Breast epithelium (tissue), 4 donors: ENCODE data around the gene LINGO4. TPM values are rescaled to one million over a fixed set of nuclear protein-coding genes. Genes with fewer than 3 reads are reported as not detected.

Source experiments
- DNase-seq, 2 donors: peaks; one replicate each; pipeline ENCODE4 v3.0.0-alpha.2; 2019; ENCODE audit warnings: low spot score in 2 of 2
- H3K27ac ChIP-seq, 2 donors: fragments of 200-600 bp; sonication (generic) in 1 of 2; one replicate each; pipeline ENCODE4 v1.5.1; 2016 to 2019; ENCODE audit warnings: mild to moderate bottlenecking in 1 of 2
- H3K27me3 ChIP-seq, 2 donors: fragments of 200-600 bp; sonication (generic) in 1 of 2; one replicate each; pipeline versions ENCODE4 v1.5.1 to v1.6.0; 2017 to 2019; ENCODE audit warnings: control low read depth in 1 of 2, mild to moderate bottlenecking in 1 of 2
- H3K36me3 ChIP-seq: fragments of 200-600 bp; one replicate; pipeline ENCODE4 v1.5.1; 2019
- H3K4me1 ChIP-seq, 2 donors: fragments of 200-600 bp; sonication (generic); one replicate each; pipeline ENCODE4 v1.5.1; 2016 to 2019; ENCODE audit warnings: control low read depth in 1 of 2
- H3K4me3 ChIP-seq, 3 donors: fragments of 200-600 bp; sonication (generic); 1 replicate in 2 of 3; 2 replicates in 1 of 3; pipeline ENCODE4 v1.5.1; 2016 to 2019; ENCODE audit warnings: mild to moderate bottlenecking in 3 of 3, moderate library complexity in 2 of 3
- H3K9me3 ChIP-seq, 2 donors: fragments of 200-600 bp; sonication (generic) in 1 of 2; one replicate each; pipeline ENCODE4 v1.5.1; 2016 to 2019; ENCODE audit warnings: control low read depth in 1 of 2
- POLR2A ChIP-seq: fragments of 450-650 bp; IDR thresholded peaks from one replicate; pipeline ENCODE4 v1.6.1; 2016; ENCODE audit warnings: antibody characterized with exemption, mild to moderate bottlenecking, moderate library complexity
- POLR2AphosphoS5 ChIP-seq, 3 donors: sonication (generic); formaldehyde crosslinking; IDR thresholded peaks; one replicate each; pipeline ENCODE4 v1.6.1; 2017; ENCODE audit warnings: antibody characterized with exemption in 3 of 3
- intact Hi-C: fragments of 100-400 bp; cut with DNase I; formaldehyde crosslinking; loops from one replicate; pipeline ENCODE4 v1.15.1; 2023; ENCODE audit warnings: low total_unique reads
- total RNA-seq, 3 donors: library from RNA; depleted of rRNA; stranded (reverse); fragments of >200 nt; gene quantifications; one replicate each; pipeline ENCODE4 v1.1.0, GENCODE V29; 2016
- TF ChIP-seq, protein P1 (sequence below), 3 donors: fragments of 450-650 bp; IDR thresholded peaks; one replicate each; pipeline ENCODE4 v1.5.1; 2016 to 2017; ENCODE audit warnings: antibody characterized with exemption in 3 of 3, mild to moderate bottlenecking in 3 of 3, moderate library complexity in 3 of 3

The LINGO4 gene
- total RNA-seq, 3 donors from 2014 or later = 0.16 to 0.88 (median 0.33) TPM

DNA sequence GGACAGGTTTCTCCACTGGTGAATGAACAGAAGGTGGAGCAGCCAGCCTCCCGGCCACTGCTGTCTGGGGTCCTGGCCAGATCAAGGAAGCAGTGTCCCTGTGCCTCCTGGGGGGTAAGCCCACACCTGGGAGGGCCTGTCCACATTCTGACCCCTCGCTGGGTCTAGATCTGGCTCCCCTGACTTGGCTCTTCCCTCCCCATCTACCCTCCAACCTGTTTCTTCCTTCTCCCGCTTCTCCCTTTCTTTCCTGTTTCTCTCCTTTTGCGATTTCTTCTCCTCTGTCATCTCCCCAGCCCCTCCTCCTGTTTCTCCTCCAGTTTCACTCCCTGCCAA is 26.0 kb upstream of the LINGO4 start:
- Histone ChIP-seq H3K36me3 (no peaks in the 10 kb centered on the region), H3K27me3 (no peaks in the 10 kb centered on the region), H3K9me3 (no peaks in the 10 kb centered on the region), H3K4me3 (peak overlapping the region in 2 of 3 donors; percentile 57 to 64), H3K27ac (peak overlapping the region; percentile 91 to 95), H3K4me1 (peaks cover 3 to 23% of the 10 kb centered on the region in 2 donors)
- no peak for DNase-seq
- intact Hi-C loops = no loop called here
- TF ChIP-seq POLR2AphosphoS5 (IDR thresholded peaks at IDR 0.05) = no peak
- TF ChIP-seq, protein P1, sequence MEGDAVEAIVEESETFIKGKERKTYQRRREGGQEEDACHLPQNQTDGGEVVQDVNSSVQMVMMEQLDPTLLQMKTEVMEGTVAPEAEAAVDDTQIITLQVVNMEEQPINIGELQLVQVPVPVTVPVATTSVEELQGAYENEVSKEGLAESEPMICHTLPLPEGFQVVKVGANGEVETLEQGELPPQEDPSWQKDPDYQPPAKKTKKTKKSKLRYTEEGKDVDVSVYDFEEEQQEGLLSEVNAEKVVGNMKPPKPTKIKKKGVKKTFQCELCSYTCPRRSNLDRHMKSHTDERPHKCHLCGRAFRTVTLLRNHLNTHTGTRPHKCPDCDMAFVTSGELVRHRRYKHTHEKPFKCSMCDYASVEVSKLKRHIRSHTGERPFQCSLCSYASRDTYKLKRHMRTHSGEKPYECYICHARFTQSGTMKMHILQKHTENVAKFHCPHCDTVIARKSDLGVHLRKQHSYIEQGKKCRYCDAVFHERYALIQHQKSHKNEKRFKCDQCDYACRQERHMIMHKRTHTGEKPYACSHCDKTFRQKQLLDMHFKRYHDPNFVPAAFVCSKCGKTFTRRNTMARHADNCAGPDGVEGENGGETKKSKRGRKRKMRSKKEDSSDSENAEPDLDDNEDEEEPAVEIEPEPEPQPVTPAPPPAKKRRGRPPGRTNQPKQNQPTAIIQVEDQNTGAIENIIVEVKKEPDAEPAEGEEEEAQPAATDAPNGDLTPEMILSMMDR (IDR thresholded peaks at IDR 0.05) = no peak
- TF ChIP-seq POLR2A = no peak

DNA sequence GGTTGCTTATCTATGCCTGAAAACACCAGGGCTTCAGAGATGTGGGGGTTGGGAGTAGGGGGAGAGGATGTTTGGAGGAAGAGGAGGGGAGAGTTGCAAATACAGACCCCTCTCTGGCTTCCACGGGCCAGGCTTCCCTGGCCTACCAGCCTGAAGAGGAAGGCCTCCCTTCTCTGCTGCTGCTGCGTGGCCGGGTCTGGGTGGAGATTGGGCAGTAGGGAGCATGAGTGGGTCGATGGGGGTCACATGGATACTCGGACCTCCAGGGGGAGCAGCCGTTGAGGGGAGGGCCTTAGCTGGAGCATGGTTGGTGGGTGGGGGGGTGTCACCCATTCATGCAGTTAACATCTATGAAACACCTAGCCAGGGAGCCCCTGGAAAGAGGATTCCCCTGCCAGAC is 24.8 kb upstream of the LINGO4 start:
- intact Hi-C loops = no loop called here
- peak overlapping the region; percentile 91 to 95 for H3K27ac ChIP-seq
- no peaks in the 10 kb centered on the region for H3K36me3 ChIP-seq
- no peaks in the 10 kb centered on the region for H3K27me3 ChIP-seq
- TF ChIP-seq, protein P1 (IDR thresholded peaks at IDR 0.05) = no peak
- TF ChIP-seq POLR2AphosphoS5 (IDR thresholded peaks at IDR 0.05) (no peak), POLR2A (no peak)
- H3K4me1 ChIP-seq = peaks cover 3 to 25% of the 10 kb centered on the region in 2 donors
- H3K9me3 ChIP-seq = no peaks in the 10 kb centered on the region
- peak overlapping the region in 2 of 3 donors; percentile 57 to 64 for H3K4me3 ChIP-seq
- DNase-seq = no peak

DNA sequence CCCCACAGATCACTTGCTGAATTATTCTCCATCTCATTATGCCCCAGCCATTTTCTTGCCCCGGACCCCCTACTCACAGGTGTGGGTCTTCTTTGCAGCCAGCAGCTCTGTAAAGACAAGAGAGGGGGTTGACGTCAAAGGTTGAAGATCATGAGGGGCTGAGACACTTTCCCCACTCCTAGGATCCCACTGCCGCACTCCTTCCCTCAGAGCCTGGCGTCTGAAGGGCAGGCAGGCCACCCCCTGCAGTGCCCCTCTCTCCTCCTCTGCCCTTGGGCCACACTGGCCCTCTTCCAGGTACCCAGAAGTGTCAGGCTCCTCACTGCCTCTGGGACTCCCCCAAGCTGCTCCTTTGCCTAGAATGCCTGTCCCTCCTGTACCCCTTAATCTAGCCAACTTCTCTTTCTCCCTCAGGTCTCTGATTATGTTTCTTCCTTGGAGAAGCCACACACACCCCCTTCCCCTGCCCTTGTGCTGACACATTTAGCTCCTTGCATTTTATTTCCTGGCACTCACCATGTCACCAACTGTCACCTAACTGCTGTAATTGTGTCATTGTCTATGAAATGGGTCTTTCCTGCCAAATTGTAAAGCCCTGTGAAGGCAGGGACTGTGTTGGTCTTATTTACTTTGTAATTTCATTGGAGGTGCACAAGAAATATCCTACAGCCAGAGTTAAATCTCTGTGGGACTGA is 24.3 kb upstream of the LINGO4 start:
- Histone ChIP-seq H3K4me1 (peaks cover 3 to 25% of the 10 kb centered on the region in 2 donors), H3K27me3 (no peaks in the 10 kb centered on the region), H3K36me3 (no peaks in the 10 kb centered on the region), H3K9me3 (no peaks in the 10 kb centered on the region), H3K4me3 (peak overlapping the region in 1 of 3 donors; percentile 64), H3K27ac (peak overlapping the region; percentile 91 to 95)
- TF ChIP-seq POLR2A (no peak), POLR2AphosphoS5 (IDR thresholded peaks at IDR 0.05) (no peak)
- TF ChIP-seq, protein P1 (IDR thresholded peaks at IDR 0.05) = no peak
- DNase-seq = no peak
- intact Hi-C loops = no loop called here

DNA sequence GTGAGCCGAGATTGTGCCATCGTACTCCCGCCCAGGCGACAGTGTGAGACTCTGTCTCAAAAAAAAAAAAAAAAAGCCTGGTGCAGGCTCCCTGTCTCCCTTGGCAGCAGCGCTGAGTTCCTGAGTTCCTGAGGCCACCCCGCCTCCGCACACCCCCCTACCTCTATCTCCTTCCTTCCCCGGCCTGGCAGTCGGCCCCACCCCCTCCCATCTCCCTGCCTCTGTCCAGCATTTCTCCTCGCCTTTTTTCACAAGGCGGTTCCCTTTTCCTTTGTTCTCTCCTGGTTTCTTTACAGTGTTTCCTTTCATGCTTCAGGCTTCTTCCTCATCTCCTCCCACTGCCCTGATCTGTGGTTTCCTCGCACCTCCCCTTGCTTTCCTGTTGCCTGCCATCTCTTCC is 23.7 kb upstream of the LINGO4 start:
- TF ChIP-seq, protein P1 (IDR thresholded peaks at IDR 0.05) = no peak
- TF ChIP-seq POLR2A (no peak), POLR2AphosphoS5 (IDR thresholded peaks at IDR 0.05) (no peak)
- Histone ChIP-seq H3K4me1 (peaks cover 3 to 25% of the 10 kb centered on the region in 2 donors), H3K36me3 (no peaks in the 10 kb centered on the region), H3K27me3 (no peaks in the 10 kb centered on the region), H3K27ac (peak overlapping the region; percentile 91 to 95), H3K4me3 (no peak overlapping the region), H3K9me3 (no peaks in the 10 kb centered on the region)
- intact Hi-C loops = no loop called here
- DNase-seq = peak; percentile 79 to 86

DNA sequence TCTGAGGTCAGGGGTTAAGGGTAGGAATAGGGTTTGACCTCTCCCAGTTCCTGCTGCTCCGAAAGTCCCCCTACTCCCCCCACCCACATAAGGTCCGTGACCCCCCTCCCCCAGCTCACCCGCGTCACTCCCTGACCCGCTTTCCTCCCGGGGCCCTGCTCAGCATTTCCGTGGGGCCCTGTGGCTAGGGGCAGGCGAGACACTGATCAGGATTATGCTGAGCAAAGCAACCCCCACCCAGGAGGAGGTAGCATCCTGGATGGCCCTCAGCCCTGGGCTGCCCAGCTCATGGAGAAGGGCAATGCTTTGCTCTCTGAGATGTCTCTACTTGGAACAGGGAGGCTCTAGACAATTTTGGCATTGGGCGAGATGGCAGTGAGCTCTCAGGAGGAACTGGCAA is 22.6 kb upstream of the LINGO4 start:
- H3K36me3 ChIP-seq = no peaks in the 10 kb centered on the region
- intact Hi-C loops = no loop called here
- peaks cover 3 to 22% of the 10 kb centered on the region in 2 donors for H3K4me1 ChIP-seq
- TF ChIP-seq POLR2A (no peak), POLR2AphosphoS5 (IDR thresholded peaks at IDR 0.05) (no peak)
- DNase-seq = no peak
- no peaks in the 10 kb centered on the region for H3K27me3 ChIP-seq
- peak overlapping the region in 1 of 2 donors; percentile 29 for H3K27ac ChIP-seq
- H3K9me3 ChIP-seq = no peaks in the 10 kb centered on the region
- H3K4me3 ChIP-seq = no peak overlapping the region
